NCI-H2107 treated with DMSO at 0.1 percent for 48 hours (cell line): ENCODE data around the gene PRODH2.
"Not testable (repeated sequence)": the region's sequence is repeated elsewhere in the genome, so short reads cannot be mapped to it uniquely, and the experiment has no call there.

Experiments used
- DNase-seq: peaks from one replicate; lab custom pipeline; 2025; ENCODE audit not compliant: unreplicated experiment; lab: John Stamatoyannopoulos, UW

PRODH2 gene

GRCh38 chr19:35843676-35844481 is 31.2 kb upstream of the PRODH2 start:
- no peak for DNase-seq

- no peak for DNase-seq
Observed at GRCh38 chr19:35842666-35843272, 30.1 kb upstream of the PRODH2 start.

- DNase-seq, result no peak
Observed at GRCh38 chr19:35841961-35842595, 29.4 kb upstream of the PRODH2 start.

- DNase-seq, result not testable (repeated sequence)
Observed at GRCh38 chr19:35836096-35836495, 23.5 kb upstream of the PRODH2 start.

GRCh38 chr19:35833972-35834371 is 21.3 kb upstream of the PRODH2 start:
- DNase-seq, result no peak

- DNase-seq, result no peak
Observed at GRCh38 chr19:35832054-35832453, 19.4 kb upstream of the PRODH2 start.

GRCh38 chr19:35830986-35831385 is 18.3 kb upstream of the PRODH2 start:
- DNase-seq, result no peak

GRCh38 chr19:35828692-35829301 is 16.2 kb upstream of the PRODH2 start:
- no peak for DNase-seq

GRCh38 chr19:35824150-35824549 is 11.5 kb upstream of the PRODH2 start:
- DNase-seq, result no peak

- no peak for DNase-seq
Observed at GRCh38 chr19:35822579-35822978, 9.9 kb upstream of the PRODH2 start.

GRCh38 chr19:35818445-35818844 is 5.8 kb upstream of the PRODH2 start:
- DNase-seq, result no peak

- no peak for DNase-seq
Observed at GRCh38 chr19:35816846-35817245, 4.2 kb upstream of the PRODH2 start.

- no peak for DNase-seq
Observed at GRCh38 chr19:35816262-35816661, 3.6 kb upstream of the PRODH2 start.

- DNase-seq, result no peak
Observed at GRCh38 chr19:35813043-35813890, 622 bp upstream of the PRODH2 start.

- no peak for DNase-seq
Observed at GRCh38 chr19:35811317-35812219, 1.1 kb downstream of the PRODH2 start.

GRCh38 chr19:35807633-35808032 is 5.0 kb downstream of the PRODH2 start:
- no peak for DNase-seq

- no peak for DNase-seq
Observed at GRCh38 chr19:35806597-35806996, 6.0 kb downstream of the PRODH2 start.

GRCh38 chr19:35805526-35806102 is 7.0 kb downstream of the PRODH2 start:
- DNase-seq, result no peak

- DNase-seq, result no peak
Observed at GRCh38 chr19:35801828-35802227, 10.8 kb downstream of the PRODH2 start.
